K562 (cell line): ENCODE measurements around the gene COL4A4. TPM values are rescaled to one million over a fixed set of nuclear protein-coding genes. Genes with fewer than 3 reads are reported as not detected.

Experiments
- ATAC-seq: fragments of 200-7000 bp; cut with Tn5 transposase; 3 replicates; pipeline ENCODE4 v1.9.1; 2020; ENCODE audit warnings: moderate library complexity
- BruUV-seq: library from RNA; stranded (reverse); fragments of 400-500 nt; replicated peaks from 2 replicates; lab custom pipeline; 2021; lab: Mats Ljungman, UMichigan
- CTCF ChIA-PET: fragments of 300-600 bp; formaldehyde crosslinking; extraction: SDS; loops from one replicate; lab custom pipeline; 2021; ENCODE audit warnings: low intra/inter-chr PET ratio; lab: Yijun Ruan, JAX
- POLR2A ChIA-PET: fragments of 300-600, 350-650 bp; sonication (Branson Sonifier 250); formaldehyde crosslinking; extraction: SDS; loops from one replicate; lab custom pipeline; 2021; ENCODE audit warnings: antibody characterized with exemption, inconsistent platforms; lab: Yijun Ruan, JAX
- DNase-seq, 4 experiments: peaks; one replicate each; pipeline versions ENCODE4 v3.0.0 to v3.0.0-alpha.2; 2011 to 2018; ENCODE audit warnings: low spot score in 3 of 4, mixed read lengths in 3 of 4; ENCODE audit errors: extremely low read depth in 1 of 4
- FAIRE-seq: peaks from 2 replicates; lab custom pipeline; 2011; peaks lifted over from hg19 to GRCh38; lab: Jason Lieb, UNC
- H2AFZ ChIP-seq: 2 replicates; pipeline ENCODE4 v1.6.0; 2011; ENCODE audit warnings: low read depth, low read length, control low read depth, inconsistent platforms
- H3K27ac ChIP-seq: fragments of 200-600 bp; 3 replicates; pipeline ENCODE4 v1.8.0; 2011; ENCODE audit warnings: low read depth, mild to moderate bottlenecking, control low read depth, inconsistent platforms, low read length, moderate library complexity, mixed read lengths; ENCODE audit errors: extremely low read depth
- H3K27me3 ChIP-seq, 2 experiments: fragments of 300-600 bp in 1 of 2; 2 replicates in 1 of 2; 3 replicates in 1 of 2; pipeline versions ENCODE4 v1.6.0 to v1.8.0; 2011; ENCODE audit warnings: inconsistent platforms in 2 of 2, low read length in 2 of 2, mild to moderate bottlenecking in 1 of 2, mixed read lengths in 1 of 2, moderate library complexity in 1 of 2; ENCODE audit not compliant: control insufficient read depth in 2 of 2, insufficient read depth in 2 of 2
- H3K36me3 ChIP-seq: fragments of 300-600 bp; 3 replicates; pipeline ENCODE4 v1.8.0; 2011; ENCODE audit warnings: mild to moderate bottlenecking, low read length, inconsistent platforms; ENCODE audit not compliant: control insufficient read depth, insufficient read depth
- H3K4me1 ChIP-seq, 2 experiments: fragments of 200-600 bp in 1 of 2; replicated peaks in 1 of 2; 2 replicates in 1 of 2; 3 replicates in 1 of 2; pipeline versions ENCODE4 v1.5.1 to v1.8.0; 2011; ENCODE audit warnings: inconsistent platforms in 2 of 2, low read length in 2 of 2, mild to moderate bottlenecking in 1 of 2, mixed read lengths in 1 of 2, moderate library complexity in 1 of 2; ENCODE audit not compliant: control insufficient read depth in 2 of 2, insufficient read depth in 2 of 2
- H3K4me2 ChIP-seq: 2 replicates; pipeline ENCODE4 v1.6.1; 2011; ENCODE audit warnings: low read length, control low read depth, inconsistent platforms, mixed read lengths; ENCODE audit not compliant: insufficient read depth
- H3K4me3 ChIP-seq: fragments of 200-600 bp; sonication (generic), shearing (Covaris generic); 2 replicates; pipeline ENCODE4 v1.5.1; 2016; ENCODE audit warnings: control low read depth, inconsistent platforms
- H3K79me2 ChIP-seq: fragments of 200-600 bp; 3 replicates; pipeline ENCODE4 v1.8.0; 2011; ENCODE audit warnings: low read length, inconsistent platforms; ENCODE audit not compliant: control insufficient read depth, insufficient read depth
- H3K9ac ChIP-seq, 2 experiments: 2 replicates each; pipeline versions ENCODE4 v1.6.0 to v1.6.1; 2011; ENCODE audit warnings: low read depth in 2 of 2, low read length in 2 of 2, control low read depth in 1 of 2, inconsistent platforms in 1 of 2, mild to moderate bottlenecking in 1 of 2, mixed read lengths in 1 of 2; ENCODE audit not compliant: insufficient read depth in 1 of 2
- H3K9me1 ChIP-seq: one replicate; pipeline ENCODE4 v1.6.0; 2011; ENCODE audit warnings: inconsistent platforms, mild to moderate bottlenecking, low read length, moderate library complexity; ENCODE audit not compliant: control insufficient read depth, insufficient read depth
- H3K9me3 ChIP-seq: replicated peaks from 2 replicates; pipeline ENCODE4 v1.5.1; 2011; ENCODE audit warnings: low read depth, low read length, inconsistent platforms; ENCODE audit not compliant: control insufficient read depth, insufficient read depth
- H4K20me1 ChIP-seq: replicated peaks from 2 replicates; pipeline ENCODE4 v1.6.1; 2011; ENCODE audit warnings: low read length, inconsistent platforms, mixed read lengths; ENCODE audit not compliant: control insufficient read depth, insufficient read depth
- PHF20 ChIP-seq: fragments of 450-650 bp; IDR thresholded peaks from 2 replicates; pipeline ENCODE4 v1.6.1; 2018; ENCODE audit not compliant: partially characterized antibody
- PRMT5 ChIP-seq: sonication (generic); formaldehyde crosslinking; IDR thresholded peaks from 2 replicates; pipeline ENCODE4 v1.5.0; 2020; ENCODE audit warnings: missing genetic modification reagents
- RAD21 ChIP-seq, 2 experiments: fragments of 250-450 bp in 1 of 2; fragments of 450-650 bp in 1 of 2; sonication (Bioruptor Pico) in 1 of 2; formaldehyde crosslinking in 1 of 2; IDR thresholded peaks in 1 of 2; conservative IDR thresholded peaks in 1 of 2; 2 replicates each; pipeline versions ENCODE4 v1.4.0 to v1.8.0; 2020 to 2022; ENCODE audit warnings: mild to moderate bottlenecking in 2 of 2, moderate library complexity in 1 of 2
- TOE1 ChIP-seq, 2 experiments: fragments of 450-650 bp in 1 of 2; sonication (generic) in 1 of 2; formaldehyde crosslinking in 1 of 2; IDR thresholded peaks; 2 replicates each; pipeline versions ENCODE4 v1.7.1 to v1.8.0; 2016 to 2022; ENCODE audit warnings: borderline replicate concordance in 2 of 2, mild to moderate bottlenecking in 2 of 2, antibody characterized with exemption in 1 of 2, inconsistent platforms in 1 of 2, low read depth in 1 of 2, missing genetic modification reagents in 1 of 2, moderate library complexity in 1 of 2
- ZBTB5 ChIP-seq: fragments of 450-650 bp; IDR thresholded peaks from 2 replicates; pipeline ENCODE4 v1.6.1; 2017; ENCODE audit warnings: antibody characterized with exemption
- ZNF445 ChIP-seq: fragments of 250-450 bp; sonication (Bioruptor Pico); IDR thresholded peaks from 2 replicates; pipeline ENCODE4 v1.4.0; 2020; ENCODE audit warnings: low read depth, mild to moderate bottlenecking, moderate library complexity
- ZNF609 ChIP-seq: sonication (generic); formaldehyde crosslinking; IDR thresholded peaks from 2 replicates; pipeline ENCODE4 v1.8.1; 2023; ENCODE audit warnings: missing genetic modification reagents, mild to moderate bottlenecking, borderline replicate concordance
- WGBS: fragments of 100-300 bp; shearing (Covaris generic); methylation state at CpG from one replicate; pipeline ENCODE4 v1.1.6; 2016; ENCODE audit warnings: low coverage, mixed read lengths; ENCODE audit not compliant: insufficient coverage; ENCODE audit errors: missing lambda C conversion rate; 5-methylcytosine and 5-hydroxymethylcytosine counted together
- in situ Hi-C: fragments of 300-500 bp; cut with MboI; formaldehyde crosslinking; loops from 4 replicates; pipeline ENCODE4 v1.15.0; 2018; ENCODE audit warnings: inconsistent platforms, mixed read lengths
- intact Hi-C: fragments of 100-400 bp; cut with micrococcal nuclease; formaldehyde crosslinking; loops from 2 replicates; pipeline ENCODE4 v1.14.2; 2022
- polyA plus RNA-seq, 8 experiments: library from polyadenylated mRNA; depleted of rRNA in 4 of 8; stranded (reverse) in 5 of 8; unstranded in 3 of 8; fragments of >200 nt; fragmentation: Nextera tagmentation in 2 of 8; fragmentation: Illumina TruSeq in 1 of 8; extraction: Ambion mirVana in 2 of 8; extraction: Trizol in 1 of 8; gene quantifications; 2 replicates each; pipeline versions ENCODE4 v1.2.1 to v1.2.3, GENCODE V29; 2011 to 2014; ENCODE audit warnings: inconsistent platforms in 1 of 8, missing spikeins in 1 of 8
- total RNA-seq, 7 experiments: library from RNA; depleted of rRNA in 6 of 7; stranded (reverse); fragments of >200 nt in 6 of 7; fragmentation: Illumina TruSeq in 2 of 7; extraction: Trizol in 2 of 7; gene quantifications; 2 replicates each; pipeline versions ENCODE4 v1.2.1 to v1.2.3, GENCODE V29; 2011 to 2021; ENCODE audit warnings: low replicate concordance in 1 of 7

Gene COL4A4
- total and polyA plus RNA-seq, 9 of the 15 experiments (the other 6 are each of a cell fraction or from before 2014, with no cell fraction given), result under 0.01 to 0.01 TPM; not detected in 7

GRCh38 chr2:227038550-227039189, 125.3 kb downstream of the COL4A4 start:
- WGBS, result 0% methylated on average over 1 of the region's 1 CpG
- CTCF ChIA-PET, result no interaction called here
- FAIRE-seq (no peak), DNase-seq (no peak), ATAC-seq (no peak)
- no peaks in the 10 kb centered on the region for H3K79me2 ChIP-seq
- H2AFZ ChIP-seq, result no peak overlapping the region
- intact Hi-C loops, result loop anchor here (5.0 kb wide), 1 partner anchor 69 kb away; no protein-coding TSS in a partner anchor
- POLR2A ChIA-PET, result no interaction called here
- H3K27ac ChIP-seq, result no peak overlapping the region
- H3K36me3 ChIP-seq, result no peaks in the 10 kb centered on the region
- no peaks in the 10 kb centered on the region for H3K9me1 ChIP-seq
- H3K4me3 ChIP-seq, result no peak overlapping the region
- H3K9me3 ChIP-seq, result no peaks in the 10 kb centered on the region
- no peaks in the 10 kb centered on the region for H4K20me1 ChIP-seq
- 0 out of 4 replicates have a peak, but pooled peaks of 1 of the 2 experiments have one; percentile 11 for TF ChIP-seq RAD21 (CRISPR knock-in tag; conservative IDR thresholded peaks at IDR 0.05 in 1 of 2, IDR thresholded peaks at IDR 0.05 in 1 of 2)
- no peak for TF ChIP-seq TOE1 (IDR thresholded peaks at IDR 0.05; ENCODE audit: borderline replicate concordance)
- no peak for TF ChIP-seq TOE1 (CRISPR knock-in tag; IDR thresholded peaks at IDR 0.05; ENCODE audit: borderline replicate concordance, low read depth)
- no peak overlapping the region for H3K4me2 ChIP-seq
- H3K27me3 ChIP-seq, result no peaks in the 10 kb centered on the region
- H3K9ac ChIP-seq, result no peak overlapping the region
- no peaks in the 10 kb centered on the region for H3K4me1 ChIP-seq
- BruUV-seq, result no TSS peak
- in situ Hi-C loops, result no loop called here

GRCh38 chr2:227036527-227036926, 127.5 kb downstream of the COL4A4 start:
- intact Hi-C loops, result loop anchor here (5.0 kb wide), 1 partner anchor 71 kb away; no protein-coding TSS in a partner anchor
- TF ChIP-seq ZNF445 (CRISPR knock-in tag) (no peak), PRMT5 (CRISPR knock-in tag) (no peak), PHF20 (no peak), ZBTB5 (no peak), ZNF609 (CRISPR knock-in tag) (no peak)

More at GRCh38 chr2:227036527-227036926, 127.5 kb downstream of the COL4A4 start:
- ChIA-PET CTCF (no interaction called here), POLR2A (no interaction called here)
- Histone ChIP-seq H3K36me3 (no peaks in the 10 kb centered on the region), H3K9ac (no peak overlapping the region), H3K4me2 (no peak overlapping the region), H2AFZ (no peak overlapping the region), H3K4me1 (no peaks in the 10 kb centered on the region), H3K27me3 (no peaks in the 10 kb centered on the region), H3K27ac (no peak overlapping the region), H3K79me2 (no peaks in the 10 kb centered on the region), H3K9me1 (no peaks in the 10 kb centered on the region), H3K4me3 (no peak overlapping the region), H3K9me3 (no peaks in the 10 kb centered on the region), H4K20me1 (no peaks in the 10 kb centered on the region)
- 7% methylated on average over 3 of the region's 3 CpGs for WGBS
- no TSS peak for BruUV-seq
- no peak for DNase-seq
- in situ Hi-C loops, result no loop called here
- FAIRE-seq, result no peak
- ATAC-seq, result no peak
